Left renal cortex interstitium (tissue), 4 donors: Measurements from ENCODE around the gene MUC20. TPM values are rescaled to one million over a fixed set of nuclear protein-coding genes. Genes with fewer than 3 reads are reported as not detected.
"Not testable (repeated sequence)": the region's sequence is repeated elsewhere in the genome, so short reads cannot be mapped to it uniquely, and the experiment has no call there.

ENCODE experiments used
- DNase-seq, 4 donors: peaks; one replicate each; pipeline ENCODE4 v3.0.0-alpha.2; 2013; ENCODE audit warnings: low read depth in 4 of 4, low spot score in 2 of 4, missing footprints in 1 of 4
- polyA plus RNA-seq, 4 donors: library from polyadenylated mRNA; unstranded; fragments of 120-200 nt; gene quantifications; one replicate each; pipeline ENCODE4 v1.2.1, GENCODE V29; 2013; ENCODE audit not compliant: insufficient read length in 4 of 4

Gene MUC20
- polyA plus RNA-seq, 4 donors, result 19.7 to 44.4 (median 31.7) TPM

GRCh38 chr3:195768414-195768813, 47.6 kb downstream of the MUC20 start:
- DNase-seq, result no peak

GRCh38 chr3:195768831-195769303, 48.1 kb downstream of the MUC20 start:
- no peak for DNase-seq

- DNase-seq, result no peak
Observed at GRCh38 chr3:195769551-195769950, 48.8 kb downstream of the MUC20 start.

- DNase-seq, result no peak
Observed at GRCh38 chr3:195770081-195770840, 49.5 kb downstream of the MUC20 start.

- not testable (repeated sequence) for DNase-seq
Observed at GRCh38 chr3:195770841-195771645, 50.3 kb downstream of the MUC20 start.

- DNase-seq, result no peak
Observed at GRCh38 chr3:195771646-195772300, 51.0 kb downstream of the MUC20 start.

GRCh38 chr3:195773956-195774537, 53.3 kb downstream of the MUC20 start:
- no peak for DNase-seq

GRCh38 chr3:195774917-195775316, 54.1 kb downstream of the MUC20 start:
- DNase-seq, result no peak

- DNase-seq, result no peak
Observed at GRCh38 chr3:195777975-195778374, 57.2 kb downstream of the MUC20 start.

GRCh38 chr3:195781236-195781635, 60.5 kb downstream of the MUC20 start:
- DNase-seq, result not testable (repeated sequence)

Other genes starting within 250 kb of the MUC20 start
- 10 to 100 TPM; 51.1 to 64.1 (median 60.4) TPM for gene PPP1R2, start 177.7 kb upstream of the MUC20 start, polyA plus RNA-seq
- gene APOD, start 137.0 kb upstream of the MUC20 start, polyA plus RNA-seq, result 1 to 10 TPM; 1.0 to 8.5 (median 5.4) TPM
- 1 to 10 TPM in 2 of 4 donors, under 1 TPM in 2; 0.59 to 2.4 (median 1.2) TPM for gene MUC4, start 91.0 kb downstream of the MUC20 start, polyA plus RNA-seq
- gene TNK2, start 187.6 kb downstream of the MUC20 start, polyA plus RNA-seq, result 10 to 100 TPM; 21.6 to 48.2 (median 34.0) TPM